Panc1 (cell line): ENCODE measurements around the gene NEK4.

Experiments used
- SIN3A ChIP-seq: IDR thresholded peaks from 2 replicates; pipeline ENCODE4 v1.6.1; 2012; ENCODE audit warnings: low read depth, mild to moderate bottlenecking, low read length, moderate library complexity, borderline replicate concordance; ENCODE audit not compliant: insufficient read depth
- TCF7L2 ChIP-seq: IDR thresholded peaks from 2 replicates; pipeline ENCODE4 v1.6.1; 2011; ENCODE audit warnings: mild to moderate bottlenecking, low read depth, low read length, inconsistent platforms
- TF ChIP-seq, protein P1 (sequence below): fragments of 450-650 bp; IDR thresholded peaks from 2 replicates; pipeline ENCODE4 v1.5.1; 2017; ENCODE audit warnings: mild to moderate bottlenecking

DNA sequence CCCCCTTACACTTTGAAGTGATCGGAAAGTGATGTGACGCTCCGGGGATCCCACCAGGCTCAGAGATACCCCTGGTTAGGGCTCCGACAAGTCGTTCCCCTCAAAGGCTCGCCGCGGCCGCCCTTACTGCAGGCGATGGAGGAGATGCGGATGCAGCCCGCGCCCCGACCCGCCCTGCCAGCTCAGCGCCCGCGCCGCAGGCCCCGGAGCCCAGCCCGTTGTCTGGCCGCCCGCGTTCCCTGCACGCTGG, 65.4 kb downstream of the NEK4 start:
- TF ChIP-seq, protein P1, sequence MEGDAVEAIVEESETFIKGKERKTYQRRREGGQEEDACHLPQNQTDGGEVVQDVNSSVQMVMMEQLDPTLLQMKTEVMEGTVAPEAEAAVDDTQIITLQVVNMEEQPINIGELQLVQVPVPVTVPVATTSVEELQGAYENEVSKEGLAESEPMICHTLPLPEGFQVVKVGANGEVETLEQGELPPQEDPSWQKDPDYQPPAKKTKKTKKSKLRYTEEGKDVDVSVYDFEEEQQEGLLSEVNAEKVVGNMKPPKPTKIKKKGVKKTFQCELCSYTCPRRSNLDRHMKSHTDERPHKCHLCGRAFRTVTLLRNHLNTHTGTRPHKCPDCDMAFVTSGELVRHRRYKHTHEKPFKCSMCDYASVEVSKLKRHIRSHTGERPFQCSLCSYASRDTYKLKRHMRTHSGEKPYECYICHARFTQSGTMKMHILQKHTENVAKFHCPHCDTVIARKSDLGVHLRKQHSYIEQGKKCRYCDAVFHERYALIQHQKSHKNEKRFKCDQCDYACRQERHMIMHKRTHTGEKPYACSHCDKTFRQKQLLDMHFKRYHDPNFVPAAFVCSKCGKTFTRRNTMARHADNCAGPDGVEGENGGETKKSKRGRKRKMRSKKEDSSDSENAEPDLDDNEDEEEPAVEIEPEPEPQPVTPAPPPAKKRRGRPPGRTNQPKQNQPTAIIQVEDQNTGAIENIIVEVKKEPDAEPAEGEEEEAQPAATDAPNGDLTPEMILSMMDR = no peak
- TF ChIP-seq TCF7L2 (no peak), SIN3A (no peak)
